Eye (tissue), 1 donor: ENCODE results near the gene DRP2.
"Not testable (repeated sequence)": the region's sequence is repeated elsewhere in the genome, so short reads cannot be mapped to it uniquely, and the experiment has no call there.

Source experiments
- DNase-seq: peaks from one replicate; pipeline ENCODE4 v3.0.0-alpha.2; 2015

Gene DRP2, protein sequence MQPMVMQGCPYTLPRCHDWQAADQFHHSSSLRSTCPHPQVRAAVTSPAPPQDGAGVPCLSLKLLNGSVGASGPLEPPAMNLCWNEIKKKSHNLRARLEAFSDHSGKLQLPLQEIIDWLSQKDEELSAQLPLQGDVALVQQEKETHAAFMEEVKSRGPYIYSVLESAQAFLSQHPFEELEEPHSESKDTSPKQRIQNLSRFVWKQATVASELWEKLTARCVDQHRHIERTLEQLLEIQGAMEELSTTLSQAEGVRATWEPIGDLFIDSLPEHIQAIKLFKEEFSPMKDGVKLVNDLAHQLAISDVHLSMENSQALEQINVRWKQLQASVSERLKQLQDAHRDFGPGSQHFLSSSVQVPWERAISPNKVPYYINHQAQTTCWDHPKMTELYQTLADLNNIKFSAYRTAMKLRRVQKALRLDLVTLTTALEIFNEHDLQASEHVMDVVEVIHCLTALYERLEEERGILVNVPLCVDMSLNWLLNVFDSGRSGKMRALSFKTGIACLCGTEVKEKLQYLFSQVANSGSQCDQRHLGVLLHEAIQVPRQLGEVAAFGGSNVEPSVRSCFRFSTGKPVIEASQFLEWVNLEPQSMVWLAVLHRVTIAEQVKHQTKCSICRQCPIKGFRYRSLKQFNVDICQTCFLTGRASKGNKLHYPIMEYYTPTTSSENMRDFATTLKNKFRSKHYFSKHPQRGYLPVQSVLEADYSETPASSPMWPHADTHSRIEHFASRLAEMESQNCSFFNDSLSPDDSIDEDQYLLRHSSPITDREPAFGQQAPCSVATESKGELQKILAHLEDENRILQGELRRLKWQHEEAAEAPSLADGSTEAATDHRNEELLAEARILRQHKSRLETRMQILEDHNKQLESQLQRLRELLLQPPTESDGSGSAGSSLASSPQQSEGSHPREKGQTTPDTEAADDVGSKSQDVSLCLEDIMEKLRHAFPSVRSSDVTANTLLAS

DNA sequence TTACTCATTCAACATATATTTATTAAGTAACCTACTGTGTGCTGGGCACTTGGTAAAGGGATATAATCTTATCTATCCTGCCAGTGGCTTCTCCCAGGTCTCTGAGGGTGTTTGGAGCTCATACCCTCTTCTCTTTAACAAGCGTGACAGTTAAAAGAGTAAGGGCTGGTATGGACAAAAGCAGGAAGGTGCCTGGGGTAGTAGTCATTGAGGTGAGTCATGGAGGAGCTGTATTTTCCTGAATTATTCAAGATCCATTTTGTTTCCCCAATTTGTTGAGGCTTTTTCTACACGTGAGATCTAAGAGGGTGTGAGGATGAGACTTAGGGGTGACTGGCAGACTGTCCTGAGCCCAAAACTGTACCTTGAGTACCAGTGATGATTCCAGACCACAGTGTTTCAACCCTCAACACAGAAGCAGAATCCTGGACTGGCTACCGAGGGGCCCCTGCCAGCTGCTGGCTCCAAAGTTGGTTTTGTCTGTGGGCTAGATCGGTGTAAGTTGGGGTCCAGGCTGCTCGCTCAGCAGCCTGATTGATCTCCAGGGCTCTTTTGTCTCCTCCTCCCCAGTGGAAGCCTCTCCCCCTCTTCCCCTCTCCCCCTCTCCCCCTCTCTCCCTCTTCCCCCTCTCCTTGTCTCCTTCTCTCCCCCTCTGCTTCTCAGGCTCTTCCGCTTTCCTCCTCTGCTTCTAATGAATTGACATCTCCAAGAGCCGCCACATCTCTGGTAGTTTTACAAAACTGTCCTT, at the start of gene DRP2:
TSS of gene DRP2 (plus strand) at position 671 of the 748 bp plus-strand sequence. CDS start 11,862 bp downstream, outside the sequence.
- DNase-seq: no peak

- DNase-seq: no peak
Observed at GRCh38 chrX:101171883-101172400, 47.6 kb upstream of the DRP2 start.

DNA sequence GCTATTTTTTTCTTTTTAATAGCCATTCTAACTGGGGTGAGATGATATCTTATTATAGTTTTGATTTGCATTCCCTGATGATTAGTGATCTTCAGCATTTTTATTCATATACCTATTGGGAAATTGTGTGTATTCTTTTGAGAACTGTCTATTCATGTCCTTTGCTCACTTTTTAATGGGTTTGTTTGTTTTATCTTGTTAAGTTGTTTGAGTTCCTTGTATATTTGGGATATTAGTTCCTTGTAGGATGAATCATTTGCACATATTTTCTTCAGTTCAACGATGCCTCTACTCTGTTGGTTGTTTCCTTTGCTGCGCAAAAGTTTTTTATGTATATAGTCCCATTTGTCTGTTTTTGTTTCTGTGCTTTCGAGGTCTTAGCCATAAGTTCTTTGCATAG, 43.1 kb upstream of the DRP2 start:
- DNase-seq: no peak

DNA sequence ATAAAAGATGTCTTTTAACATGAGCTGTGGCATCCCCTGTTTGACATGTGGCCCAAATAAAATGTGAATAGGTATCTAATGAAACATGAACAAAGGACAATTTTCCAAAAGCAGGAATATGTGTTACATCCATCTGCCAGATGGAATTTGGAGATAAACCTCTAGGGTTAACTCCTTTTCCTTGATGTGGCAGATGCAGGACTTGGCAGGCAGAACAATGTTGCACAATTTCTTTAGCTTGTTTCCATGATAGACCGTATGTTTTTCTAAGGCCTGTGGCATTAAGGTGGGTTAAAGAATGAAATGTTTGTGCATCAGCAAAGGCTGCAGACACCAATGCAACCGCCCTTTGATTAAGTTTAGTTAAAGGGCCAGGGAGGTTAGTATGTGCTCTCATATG, 34.7 kb upstream of the DRP2 start:
- DNase-seq: not testable (repeated sequence)

DNA sequence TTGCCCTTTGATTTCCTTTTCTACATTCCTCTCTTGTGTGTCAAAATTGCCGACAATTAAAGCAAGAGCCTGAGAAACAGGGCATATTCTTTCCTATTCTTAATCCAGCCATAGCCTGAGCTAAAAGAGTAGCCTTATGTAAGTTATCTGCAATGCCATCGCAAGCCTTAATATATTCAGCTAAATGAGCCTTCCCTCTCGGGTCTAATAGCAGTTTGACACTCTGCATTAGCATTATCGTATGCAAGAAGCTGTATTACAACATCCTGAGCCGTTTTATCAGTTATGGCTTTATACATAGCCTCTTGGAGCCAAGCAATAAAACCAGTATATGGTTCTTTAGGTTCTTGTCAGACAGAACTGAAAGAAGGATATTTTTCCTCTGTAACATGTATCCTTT, 31.6 kb upstream of the DRP2 start:
- not testable (repeated sequence) for DNase-seq

- no peak for DNase-seq
Observed at GRCh38 chrX:101190736-101191135, 28.9 kb upstream of the DRP2 start.

DNA sequence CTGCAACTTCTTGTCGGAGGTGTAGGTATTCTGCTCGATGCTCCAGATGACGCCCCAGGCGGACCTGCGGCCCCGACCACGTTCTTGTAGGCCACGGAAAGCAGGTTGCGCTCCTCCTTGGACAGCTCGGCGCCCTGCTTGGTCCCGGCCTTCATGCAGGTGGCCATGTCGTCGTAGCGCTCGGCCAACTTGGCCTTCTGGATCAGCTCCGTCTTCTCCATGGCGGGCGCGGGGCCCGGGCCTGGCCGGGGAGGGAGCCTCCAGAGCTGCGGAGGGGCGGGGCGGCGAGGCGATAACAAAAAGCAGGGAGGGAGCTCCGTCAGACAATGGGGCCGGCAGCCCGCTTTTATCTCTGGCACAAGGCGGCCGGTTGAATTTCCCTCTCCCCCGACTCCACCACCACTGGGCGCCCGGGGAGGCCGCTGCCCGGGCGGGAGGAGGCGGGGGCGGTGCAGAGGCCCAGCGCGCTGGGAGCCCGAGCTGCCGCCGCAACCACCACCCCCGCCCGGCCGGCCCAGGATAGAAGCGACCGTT, 28.3 kb upstream of the DRP2 start:
- peak; percentile 53 for DNase-seq

- DNase-seq: no peak
Observed at GRCh38 chrX:101195442-101196173, 24.0 kb upstream of the DRP2 start.

DNA sequence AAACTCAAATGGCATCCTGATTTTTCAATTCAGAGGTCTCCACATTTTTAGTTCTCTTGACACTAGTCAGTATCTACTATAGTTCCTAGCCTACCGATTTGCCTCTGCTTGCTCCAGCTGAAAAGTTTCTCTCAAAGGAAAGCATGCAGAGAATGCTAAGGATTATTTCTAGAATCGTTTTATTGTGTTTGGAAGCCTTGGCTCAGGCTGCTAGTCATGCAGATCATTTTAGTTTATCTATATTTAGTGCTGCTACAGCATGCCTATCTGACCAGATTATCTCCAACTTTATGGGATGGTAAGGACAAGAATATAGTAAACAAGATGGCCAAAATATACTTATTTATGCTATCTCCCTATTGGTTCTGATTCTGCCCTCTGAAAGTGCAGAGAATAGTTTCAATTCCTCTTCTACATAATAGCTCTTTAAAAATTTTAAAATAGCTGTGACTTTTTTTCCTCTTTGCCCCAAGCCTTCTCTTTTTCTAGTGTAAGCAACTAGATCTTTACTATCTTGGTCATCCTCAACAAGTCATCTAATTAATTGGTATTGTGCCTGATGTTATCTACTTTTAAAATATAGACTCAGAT, 15.7 kb upstream of the DRP2 start:
- DNase-seq: no peak

GRCh38 chrX:101206471-101206870, 13.1 kb upstream of the DRP2 start:
- no peak for DNase-seq

- DNase-seq: no peak
Observed at GRCh38 chrX:101208152-101208905, 11.3 kb upstream of the DRP2 start.

GRCh38 chrX:101210630-101211029, 9.0 kb upstream of the DRP2 start:
- DNase-seq: no peak

DNA sequence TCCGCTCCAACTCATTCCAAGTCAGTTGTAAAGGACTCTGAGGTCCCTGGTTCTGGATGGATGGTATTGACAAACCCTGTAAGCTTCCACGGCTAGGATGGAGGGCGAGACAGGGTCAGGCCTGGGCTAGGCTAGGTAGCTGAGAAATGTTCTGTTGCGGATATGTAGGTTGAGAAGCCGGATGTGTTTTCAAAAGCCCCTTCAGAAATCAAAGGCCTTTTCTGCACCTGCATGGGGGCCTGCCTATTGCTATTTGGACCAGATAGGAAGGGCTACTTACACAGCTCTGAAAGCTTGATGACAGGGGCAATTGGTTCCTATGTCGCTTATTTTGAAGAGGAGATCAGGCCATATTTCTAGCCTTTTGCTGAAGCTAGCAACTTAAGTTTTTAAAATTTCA, 1.9 kb upstream of the DRP2 start:
- no peak for DNase-seq

DNA sequence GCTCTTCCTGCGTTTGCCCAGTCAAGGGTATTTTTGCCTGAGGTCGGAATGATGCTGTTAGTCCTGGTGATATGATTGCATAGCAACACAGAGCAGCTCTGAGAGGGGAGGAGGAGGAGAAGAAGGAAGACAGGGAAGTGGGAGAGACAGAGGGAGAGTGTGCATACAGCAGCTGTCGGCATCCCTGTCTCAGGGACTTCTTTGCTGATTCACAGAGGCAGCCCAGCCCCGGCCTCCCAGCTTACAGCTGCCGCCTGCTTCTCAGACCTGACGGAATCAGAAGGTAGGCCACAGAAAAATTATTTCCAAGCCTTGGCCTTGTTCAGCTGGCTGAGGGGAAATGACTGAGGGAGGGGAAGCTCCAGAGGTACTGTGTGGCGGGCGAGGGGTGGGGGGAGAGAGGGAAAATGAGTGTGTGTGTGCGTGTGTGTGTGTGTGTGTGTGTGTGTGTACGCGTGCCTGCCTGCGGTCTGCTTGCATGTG, 319 bp downstream of the DRP2 start:
- peak; percentile 79 for DNase-seq

DNA sequence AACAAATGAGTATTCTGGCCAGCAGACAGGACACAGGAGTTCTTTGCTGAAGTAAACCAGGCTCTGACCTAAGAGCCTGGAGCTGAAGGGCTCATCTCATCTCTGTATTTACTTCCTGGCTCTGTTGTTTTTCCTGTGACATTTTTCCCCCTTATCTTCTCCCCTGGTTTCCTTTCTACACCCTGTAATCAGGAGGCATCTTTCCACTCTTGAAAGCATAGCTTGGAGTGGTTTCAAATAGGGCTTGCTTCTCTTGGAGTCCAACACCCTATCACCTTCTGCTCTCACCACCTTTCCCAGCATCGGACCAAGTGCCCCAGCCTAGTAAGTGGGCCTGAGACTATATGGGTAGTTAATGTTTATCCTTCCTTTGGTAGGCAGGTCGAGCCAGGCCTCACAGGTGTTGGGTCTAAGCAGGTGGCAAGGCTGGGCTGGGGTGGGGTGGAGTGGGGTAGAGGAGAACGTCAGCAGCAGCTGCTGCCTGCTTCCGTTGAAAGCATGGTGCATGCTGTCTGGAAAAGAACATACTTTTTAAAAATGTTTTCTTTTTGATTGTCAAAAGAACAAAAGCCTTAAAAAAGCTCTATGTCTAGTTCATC, 1.2 kb downstream of the DRP2 start:
- no peak for DNase-seq

DNA sequence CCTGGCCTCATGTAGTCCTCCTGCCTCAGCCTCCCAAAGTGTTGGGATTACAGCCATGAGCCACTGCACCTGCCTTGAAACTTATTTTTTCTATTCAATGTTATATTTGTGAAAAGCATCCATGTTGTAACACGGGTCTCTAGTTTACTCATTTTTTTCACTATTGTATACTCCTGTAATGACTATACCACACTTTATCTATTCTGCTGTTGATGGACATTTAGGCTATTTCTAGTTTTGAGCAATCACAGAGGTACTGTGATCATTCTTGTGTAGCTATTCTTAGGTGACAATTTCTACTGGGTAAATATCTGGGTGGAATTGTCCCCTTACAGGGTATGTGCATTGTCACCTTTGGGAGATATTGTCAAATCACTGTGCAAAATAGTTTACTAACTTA, 3.6 kb downstream of the DRP2 start:
- no peak for DNase-seq

- no peak for DNase-seq
Observed at GRCh38 chrX:101229170-101229569, 9.6 kb downstream of the DRP2 start.

DNA sequence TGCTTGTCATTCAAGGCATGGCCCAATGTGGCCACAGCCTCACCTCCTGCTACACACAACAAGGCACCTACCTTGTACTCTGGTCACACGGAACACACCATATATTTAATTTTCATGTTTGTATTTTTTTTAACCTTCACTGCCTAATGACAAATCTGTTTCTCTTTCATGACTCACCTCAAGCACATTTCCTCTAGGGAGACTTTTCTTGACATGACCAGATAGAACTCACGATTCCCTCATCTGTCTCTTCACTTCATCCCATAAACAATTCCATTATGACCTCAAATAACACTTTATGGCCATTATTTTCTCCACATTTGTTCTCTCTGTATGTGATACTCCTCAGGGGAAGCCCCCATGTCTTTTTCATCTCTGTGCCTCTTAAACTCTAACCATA, 11.1 kb downstream of the DRP2 start:
- no peak for DNase-seq

DNA sequence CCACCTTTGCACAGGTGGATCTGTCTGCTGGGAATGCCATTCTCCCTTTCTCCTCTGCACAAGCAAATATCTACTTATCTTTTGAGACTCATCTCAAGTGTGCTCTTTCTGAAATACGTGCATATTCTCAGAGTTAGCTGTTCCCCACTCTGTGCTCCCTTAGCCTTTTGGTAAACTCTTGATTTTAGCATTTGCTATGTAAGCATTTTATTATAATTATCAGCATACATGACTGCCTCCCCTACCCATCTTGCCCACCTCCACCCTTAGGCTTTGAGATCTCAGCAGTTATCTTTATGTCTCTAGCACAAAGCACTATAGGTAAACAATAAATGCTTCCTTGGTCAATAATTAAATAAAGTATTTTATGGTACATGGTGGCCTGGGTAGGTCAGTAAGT, 11.5 kb downstream of the DRP2 start:
- no peak for DNase-seq

GRCh38 chrX:101232316-101232715, 12.7 kb downstream of the DRP2 start:
- no peak for DNase-seq
